NCI-H2029 (cell line): ENCODE measurements around the gene SLC39A3.

Experiments
- DNase-seq: peaks from one replicate; lab custom pipeline; 2025; lab: John Stamatoyannopoulos, UW

Gene SLC39A3

GRCh38 chr19:2739602-2740313 is at the start of gene SLC39A3:
Gene SLC39A3, minus strand, starts transcription at chr19:2740017. Its CDS starts 2,760 bp downstream, at chr19:2737257.
- peak; percentile 94 for DNase-seq

- no peak for DNase-seq
Measured at GRCh38 chr19:2788237-2788636, 48.4 kb upstream of the SLC39A3 start.

- no peak for DNase-seq
Measured at GRCh38 chr19:2787115-2787514, 47.3 kb upstream of the SLC39A3 start.

GRCh38 chr19:2785244-2785997 is 45.6 kb upstream of the SLC39A3 start, which contains the start of gene THOP1:
Gene THOP1, plus strand, starts transcription at chr19:2785503. Its CDS starts 160 bp downstream, at chr19:2785663.
- DNase-seq, result peak; percentile 99

- DNase-seq, result no peak
Measured at GRCh38 chr19:2783781-2784145, 43.9 kb upstream of the SLC39A3 start.

GRCh38 chr19:2782936-2783780 is 43.3 kb upstream of the SLC39A3 start, which contains the start of gene SGTA:
Gene SGTA, minus strand, starts transcription at chr19:2783273. Its CDS starts 14,205 bp downstream, at chr19:2769068.
- peak; percentile 99 for DNase-seq

- no peak for DNase-seq
Measured at GRCh38 chr19:2782329-2782935, 42.6 kb upstream of the SLC39A3 start.

GRCh38 chr19:2780284-2780683 is 40.5 kb upstream of the SLC39A3 start:
- DNase-seq, result no peak

GRCh38 chr19:2779121-2779740 is 39.4 kb upstream of the SLC39A3 start:
- DNase-seq, result no peak

- no peak for DNase-seq
Measured at GRCh38 chr19:2777952-2778683, 38.3 kb upstream of the SLC39A3 start.

- DNase-seq, result no peak
Measured at GRCh38 chr19:2775556-2776430, 36.0 kb upstream of the SLC39A3 start.

- no peak for DNase-seq
Measured at GRCh38 chr19:2774953-2775555, 35.2 kb upstream of the SLC39A3 start.

GRCh38 chr19:2774083-2774679 is 34.4 kb upstream of the SLC39A3 start:
- no peak for DNase-seq

- no peak for DNase-seq
Measured at GRCh38 chr19:2771786-2772674, 32.2 kb upstream of the SLC39A3 start.

- DNase-seq, result no peak
Measured at GRCh38 chr19:2770055-2771013, 30.5 kb upstream of the SLC39A3 start.

GRCh38 chr19:2769218-2769617 is 29.4 kb upstream of the SLC39A3 start:
- DNase-seq, result no peak
